Gastroesophageal sphincter (tissue), 4 donors: ENCODE data around the gene VNN1. TPM values are rescaled to one million over a fixed set of nuclear protein-coding genes. Genes with fewer than 3 reads are reported as not detected.

ENCODE experiments used
- ATAC-seq: fragments of 150-250 bp; one replicate; pipeline ENCODE4 v1.9.1; 2016; ENCODE audit warnings: mild to moderate bottlenecking, moderate library complexity
- H3K27ac ChIP-seq, 4 donors: fragments of 200-600 bp; sonication (generic) in 3 of 4; 1 replicate in 3 of 4; 2 replicates in 1 of 4; pipeline ENCODE4 v1.5.1; 2016 to 2019
- H3K27me3 ChIP-seq: fragments of 200-600 bp; sonication (generic); one replicate; pipeline ENCODE4 v1.5.1; 2019
- H3K36me3 ChIP-seq, 2 donors: fragments of 200-600 bp; sonication (generic); one replicate each; pipeline ENCODE4 v1.5.1; 2019; ENCODE audit warnings: control low read depth in 1 of 2
- H3K4me1 ChIP-seq, 3 donors: fragments of 200-600 bp; sonication (generic); 1 replicate in 2 of 3; 2 replicates in 1 of 3; pipeline ENCODE4 v1.5.1; 2016 to 2019; ENCODE audit warnings: control low read depth in 2 of 3
- H3K4me3 ChIP-seq, 2 donors: fragments of 200-600 bp; sonication (generic); one replicate each; pipeline ENCODE4 v1.5.1; 2019; ENCODE audit warnings: mild to moderate bottlenecking in 1 of 2, moderate library complexity in 1 of 2
- H3K9me3 ChIP-seq, 3 donors: fragments of 200-600 bp; sonication (generic); one replicate each; pipeline ENCODE4 v1.5.1; 2017 to 2019; ENCODE audit warnings: control low read depth in 2 of 3
- CTCF ChIP-seq, 4 experiments: fragments of 200-600 bp in 2 of 4; fragments of 450-650 bp in 2 of 4; sonication (generic) in 1 of 4; IDR thresholded peaks; one replicate each; pipeline ENCODE4 v1.5.1; 2017 to 2019; ENCODE audit warnings: antibody characterized with exemption in 4 of 4, mild to moderate bottlenecking in 2 of 4, moderate library complexity in 2 of 4
- EP300 ChIP-seq: sonication (generic); formaldehyde crosslinking; IDR thresholded peaks from one replicate; pipeline ENCODE4 v1.6.1; 2017; ENCODE audit warnings: antibody characterized with exemption, mild to moderate bottlenecking
- POLR2A ChIP-seq, 2 donors: fragments of 450-650 bp; IDR thresholded peaks; one replicate each; pipeline ENCODE4 v1.6.1; 2017; ENCODE audit warnings: antibody characterized with exemption in 2 of 2, mild to moderate bottlenecking in 2 of 2, moderate library complexity in 1 of 2
- POLR2AphosphoS5 ChIP-seq: sonication (generic); formaldehyde crosslinking; IDR thresholded peaks from one replicate; pipeline ENCODE4 v1.6.1; 2017; ENCODE audit warnings: antibody characterized with exemption
- WGBS, 2 donors: methylation state at CpG; one replicate each; pipeline ENCODE4 v1.1.5; 2018; ENCODE audit warnings: low coverage in 1 of 2; 5-methylcytosine and 5-hydroxymethylcytosine counted together
- total RNA-seq, 4 donors: library from RNA; depleted of rRNA; stranded (reverse); fragments of >200 nt; gene quantifications; one replicate each; pipeline ENCODE4 v1.1.0, GENCODE V29; 2016

The VNN1 gene
- total RNA-seq, 4 donors from 2014 or later = 0.15 to 3.9 (median 2.2) TPM; not detected in 1

GRCh38 chr6:132715881-132716637 lies 2.2 kb upstream of the VNN1 start:
- H3K4me3 ChIP-seq = no peak overlapping the region
- no peaks in the 10 kb centered on the region for H3K36me3 ChIP-seq
- no peak overlapping the region for H3K27ac ChIP-seq
- H3K4me1 ChIP-seq = peaks cover 0 to 4% (median 0%) of the 10 kb centered on the region in 3 donors
- ATAC-seq = no peak
- no peaks in the 10 kb centered on the region for H3K9me3 ChIP-seq
- H3K27me3 ChIP-seq = no peaks in the 10 kb centered on the region
- TF ChIP-seq POLR2AphosphoS5 (no peak), CTCF (IDR thresholded peaks at IDR 0.05) (no peak), EP300 (no peak), POLR2A (IDR thresholded peaks at IDR 0.05) (no peak)
- WGBS, 2 donors = 70 to 75% methylated on average over 3 to 9 of the region's 9 CpGs

- Histone ChIP-seq H3K4me3 (no peak overlapping the region), H3K27me3 (no peaks in the 10 kb centered on the region), H3K36me3 (no peaks in the 10 kb centered on the region), H3K4me1 (peaks cover 0 to 4% (median 0%) of the 10 kb centered on the region in 3 donors), H3K9me3 (no peaks in the 10 kb centered on the region), H3K27ac (no peak overlapping the region)
- TF ChIP-seq POLR2AphosphoS5 (no peak), EP300 (no peak), CTCF (IDR thresholded peaks at IDR 0.05) (no peak), POLR2A (IDR thresholded peaks at IDR 0.05) (no peak)
- ATAC-seq = no peak
- WGBS, 2 donors = 57 to 90% methylated on average over 2 to 3 of the region's 5 CpGs
Observed at GRCh38 chr6:132715204-132715603, 1.3 kb upstream of the VNN1 start.

DNA sequence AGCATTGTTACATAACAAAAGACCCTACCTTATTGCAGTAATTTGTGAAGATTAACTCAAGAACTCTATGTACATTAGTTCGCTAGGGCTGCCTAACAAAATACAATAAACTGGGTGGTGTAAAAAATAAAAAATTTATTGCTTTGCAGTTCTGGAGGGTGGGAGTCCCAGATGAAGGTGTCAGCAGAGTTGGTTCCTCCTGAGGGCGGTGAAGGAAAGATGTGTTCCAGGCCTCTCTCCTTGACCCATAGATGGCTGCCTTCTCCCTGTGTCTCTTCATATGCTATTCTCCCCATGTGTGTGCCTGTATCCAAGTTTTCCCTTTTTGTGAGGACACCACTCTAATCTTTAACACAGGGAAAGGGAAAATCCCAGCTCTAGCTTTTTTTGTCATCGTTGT lies 305 bp upstream of the VNN1 start:
- no peak for TF ChIP-seq POLR2AphosphoS5
- no peak for TF ChIP-seq POLR2A (IDR thresholded peaks at IDR 0.05)
- TF ChIP-seq EP300 = no peak
- no peak for TF ChIP-seq CTCF (IDR thresholded peaks at IDR 0.05)
- no peak overlapping the region for H3K4me3 ChIP-seq

GRCh38 chr6:132712366-132712765 lies 1.5 kb downstream of the VNN1 start:
- no peaks in the 10 kb centered on the region for H3K36me3 ChIP-seq
- 49 to 54% methylated on average over 3 to 4 of the region's 4 CpGs for WGBS, 2 donors
- TF ChIP-seq CTCF (IDR thresholded peaks at IDR 0.05) (no peak), EP300 (no peak), POLR2AphosphoS5 (no peak), POLR2A (IDR thresholded peaks at IDR 0.05) (no peak)
- H3K4me3 ChIP-seq = no peak overlapping the region
- no peak overlapping the region for H3K27ac ChIP-seq
- no peak for ATAC-seq
- H3K9me3 ChIP-seq = no peaks in the 10 kb centered on the region
- no peaks in the 10 kb centered on the region for H3K27me3 ChIP-seq
- peaks cover 0 to 4% (median 0%) of the 10 kb centered on the region in 3 donors for H3K4me1 ChIP-seq

More for the DNA sequence above, 305 bp upstream of the VNN1 start:
- 83 to 96% methylated on average over 1 to 2 of the region's 3 CpGs for WGBS, 2 donors
- peaks cover 0 to 4% (median 0%) of the 10 kb centered on the region in 3 donors for H3K4me1 ChIP-seq
- H3K27me3 ChIP-seq = no peaks in the 10 kb centered on the region
- no peaks in the 10 kb centered on the region for H3K36me3 ChIP-seq
- no peak for ATAC-seq
- no peak overlapping the region for H3K27ac ChIP-seq
- no peaks in the 10 kb centered on the region for H3K9me3 ChIP-seq

DNA sequence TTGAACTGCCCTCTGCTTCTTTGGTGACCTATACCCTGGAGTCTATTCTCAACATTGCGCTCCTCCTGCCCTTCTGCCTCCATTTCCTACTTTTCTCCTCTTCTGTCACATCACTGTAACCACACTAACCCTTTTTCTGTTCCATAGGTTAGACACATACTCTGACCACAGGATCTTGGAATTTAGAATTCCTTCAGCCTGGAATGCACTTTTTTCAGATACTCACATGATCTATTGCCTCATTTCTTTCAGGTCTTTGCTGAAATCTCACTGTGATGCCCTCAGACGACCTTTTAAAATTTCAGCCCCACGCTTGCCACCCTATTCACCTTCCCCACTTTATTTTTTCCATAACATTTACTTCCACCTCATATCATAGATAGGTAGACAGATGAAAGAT lies 5.1 kb downstream of the VNN1 start:
- Histone ChIP-seq H3K4me3 (no peak overlapping the region), H3K27ac (no peak overlapping the region), H3K4me1 (peaks cover 0 to 4% (median 0%) of the 10 kb centered on the region in 3 donors), H3K27me3 (no peaks in the 10 kb centered on the region), H3K36me3 (no peaks in the 10 kb centered on the region), H3K9me3 (peaks cover 0 to 20% (median 0%) of the 10 kb centered on the region in 3 donors)
- ATAC-seq = no peak
- WGBS, 2 donors = 83 to 100% methylated on average over 2 to 3 of the region's 3 CpGs
- TF ChIP-seq CTCF (IDR thresholded peaks at IDR 0.05) (no peak), EP300 (no peak), POLR2AphosphoS5 (no peak), POLR2A (IDR thresholded peaks at IDR 0.05) (no peak)
